Measurements from ENCODE around the gene EMILIN2.

Gene EMILIN2

DNA sequence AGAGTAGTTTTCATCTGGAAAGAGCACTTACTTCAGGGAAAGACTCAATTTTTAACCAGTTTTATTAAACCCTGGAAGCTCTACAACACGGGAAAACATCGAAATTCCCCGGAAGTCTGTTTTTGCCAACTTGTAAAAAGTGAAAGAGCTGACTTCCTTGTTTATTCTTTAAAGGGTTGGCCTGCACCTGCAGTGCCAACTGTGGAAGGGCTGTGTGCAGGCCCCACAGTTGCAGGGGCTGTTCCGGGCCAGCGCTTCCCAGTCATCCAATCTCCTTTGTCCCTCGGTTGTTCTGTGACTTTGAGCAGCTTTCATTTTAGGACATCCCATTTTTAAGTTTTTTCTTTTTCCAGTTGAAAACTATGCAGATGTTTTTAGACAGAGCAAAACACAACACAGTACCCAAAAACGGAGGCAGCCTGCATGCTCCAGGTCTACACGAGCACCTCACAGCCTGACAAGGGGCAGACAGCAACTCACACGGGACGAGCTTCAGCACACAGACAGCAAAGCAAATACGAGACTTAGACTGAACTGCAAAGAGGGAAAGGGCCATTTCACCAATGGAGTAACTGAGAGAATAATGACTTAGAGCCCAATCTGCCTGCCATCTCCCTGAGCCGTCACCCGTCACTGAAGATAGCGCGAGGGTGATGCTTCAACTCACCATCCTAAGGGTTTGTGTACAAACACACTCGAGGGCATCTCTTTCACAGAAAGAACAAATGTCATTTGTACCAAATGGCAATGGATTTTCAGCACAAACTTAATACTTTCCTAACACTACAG lies 70.6 kb downstream of the EMILIN2 start:
- DNase-seq: no peak

DNA sequence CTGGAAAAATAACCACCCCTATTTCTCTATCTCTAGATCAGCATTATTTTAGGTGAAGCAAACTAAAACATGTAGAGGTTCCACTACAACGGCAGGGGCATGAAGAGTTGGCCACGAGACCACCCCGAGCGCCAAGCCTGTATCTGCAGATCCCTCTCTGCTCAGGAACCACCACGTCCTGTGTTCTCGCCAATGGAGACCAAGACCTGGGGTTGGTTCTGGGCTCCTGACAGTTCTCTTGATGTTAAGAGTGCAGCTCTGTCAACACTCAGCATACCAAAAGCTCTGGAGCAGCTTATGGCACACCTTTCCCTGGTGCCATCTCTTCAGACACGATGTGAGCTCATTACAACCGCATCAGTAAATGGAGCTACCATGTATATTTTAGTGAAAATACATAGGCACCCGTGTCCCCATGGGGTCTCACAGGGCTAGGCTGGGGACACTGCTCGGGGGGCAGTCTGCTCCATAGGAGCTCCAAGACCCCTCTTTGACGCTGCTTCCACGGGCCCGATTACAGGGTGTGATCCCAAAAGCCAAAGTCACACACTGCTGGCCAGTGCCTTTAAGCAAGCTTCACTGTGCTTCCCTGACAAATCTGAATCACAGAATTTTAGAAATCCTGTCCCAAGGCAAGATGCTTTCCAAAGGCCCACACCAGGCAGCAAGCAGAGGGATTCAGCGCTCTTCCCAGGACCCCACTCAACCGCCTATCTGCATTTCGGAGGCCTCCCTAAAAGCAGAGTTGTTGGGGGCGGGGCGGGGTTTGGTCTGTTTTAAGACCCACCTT lies 72.2 kb downstream of the EMILIN2 start:
- no peak for DNase-seq

- DNase-seq: no peak
Measured at GRCh38 chr18:2919600-2919999, 72.8 kb downstream of the EMILIN2 start.

GRCh38 chr18:2920027-2920426 lies 73.2 kb downstream of the EMILIN2 start:
- DNase-seq: no peak

- DNase-seq: no peak
Measured at GRCh38 chr18:2920546-2921343, 73.9 kb downstream of the EMILIN2 start.

GRCh38 chr18:2921778-2922177 lies 75.0 kb downstream of the EMILIN2 start:
- no peak for DNase-seq

- DNase-seq: no peak
Measured at GRCh38 chr18:2923464-2923863, 76.7 kb downstream of the EMILIN2 start.

DNA sequence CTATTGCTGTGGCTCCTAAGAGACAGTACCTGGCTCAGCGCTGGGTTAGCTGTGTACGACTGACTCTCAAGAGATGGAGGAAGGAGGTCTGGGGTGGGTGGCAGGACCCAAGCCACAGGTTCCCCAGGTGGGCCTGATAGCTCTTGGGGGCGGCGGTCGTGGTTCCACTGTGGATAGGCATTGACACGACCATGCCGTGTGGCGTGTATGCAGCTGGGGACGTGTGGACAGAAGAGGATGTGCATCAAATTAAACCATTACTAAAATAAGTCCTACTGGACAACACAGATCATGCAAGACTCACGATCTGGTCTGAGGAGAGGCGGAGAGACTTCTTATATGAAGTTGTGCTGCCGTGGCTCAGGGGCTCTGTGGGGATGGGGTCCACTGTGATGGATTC lies 78.1 kb downstream of the EMILIN2 start:
- no peak for DNase-seq

DNA sequence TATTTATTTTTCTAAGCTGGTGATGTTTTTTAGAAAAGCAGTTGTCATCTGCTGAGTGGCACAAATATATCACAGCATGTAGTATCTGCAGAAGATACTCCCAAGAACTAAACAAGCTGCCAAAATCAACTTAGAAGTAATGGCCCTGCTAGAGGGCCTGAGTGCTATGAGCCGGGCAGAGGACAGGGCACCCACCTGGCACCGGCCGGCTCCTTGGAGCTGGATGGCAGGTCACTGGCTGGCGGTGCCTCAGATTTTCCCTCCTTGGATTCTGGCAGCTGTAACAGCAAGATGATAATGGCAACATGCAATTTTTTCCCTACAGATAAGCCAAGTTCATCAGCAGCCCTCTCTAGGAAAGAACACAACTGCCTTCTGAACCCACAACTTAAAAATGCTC lies 79.7 kb downstream of the EMILIN2 start:
- no peak for DNase-seq

GRCh38 chr18:2927745-2928144 lies 80.9 kb downstream of the EMILIN2 start:
- DNase-seq: no peak

GRCh38 chr18:2932247-2933181 lies 85.7 kb downstream of the EMILIN2 start:
- DNase-seq: no peak

GRCh38 chr18:2933995-2934394 lies 87.2 kb downstream of the EMILIN2 start:
- DNase-seq: no peak

DNA sequence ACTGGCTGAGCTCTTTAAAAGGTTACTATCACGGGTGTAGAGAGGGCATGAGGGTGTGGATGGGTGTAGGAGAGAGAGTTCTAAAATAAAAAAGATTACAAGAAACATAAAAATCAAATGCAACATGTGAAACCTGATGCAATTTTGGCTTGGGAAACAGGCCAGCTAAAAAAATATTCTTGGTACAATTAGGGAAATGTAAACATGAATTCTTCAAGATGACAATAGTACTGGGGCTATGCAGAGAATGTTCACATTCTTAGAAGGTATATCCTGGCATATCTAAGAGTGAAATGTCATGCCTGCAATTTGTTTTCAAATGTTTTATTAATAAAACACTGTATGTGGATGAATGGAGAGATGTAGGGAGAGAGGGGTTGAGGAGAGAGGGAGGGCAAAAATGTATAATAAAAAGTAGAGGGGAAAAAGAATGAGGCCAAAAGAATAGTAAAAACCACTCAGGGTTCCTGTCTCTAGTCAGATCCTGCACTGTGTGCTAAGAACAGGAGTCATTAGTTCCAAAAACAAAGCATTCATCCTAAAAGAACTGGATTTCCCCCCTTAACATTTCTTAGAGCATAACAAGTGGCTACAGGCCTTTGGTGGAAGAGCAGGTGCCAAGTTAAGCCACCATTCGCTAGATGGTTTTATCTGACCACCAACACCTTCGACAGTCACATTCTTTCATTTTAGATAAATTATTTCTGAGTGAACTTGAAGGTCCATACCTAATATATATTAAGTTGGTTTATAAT lies 88.8 kb downstream of the EMILIN2 start:
- DNase-seq: no peak

DNA sequence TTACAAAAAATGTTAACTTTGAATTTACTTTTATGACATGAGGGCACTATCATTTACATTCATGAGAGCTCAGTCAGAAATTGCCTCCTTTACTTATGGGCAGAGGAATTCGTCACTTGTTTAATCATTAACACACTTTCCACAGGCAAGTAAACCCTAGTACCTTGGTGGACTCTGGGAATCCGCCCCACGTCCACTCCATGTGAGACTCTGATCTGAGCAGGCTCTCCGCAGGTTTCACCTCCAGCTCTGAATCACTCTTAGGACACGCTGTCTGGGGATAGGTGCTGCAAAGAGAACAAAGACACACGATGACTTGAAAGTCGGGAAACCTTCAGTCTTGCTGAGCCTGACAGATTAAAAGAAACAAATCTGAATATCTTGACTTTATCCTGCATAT lies 92.5 kb downstream of the EMILIN2 start:
- DNase-seq: no peak

- DNase-seq: no peak
Measured at GRCh38 chr18:2948038-2948437, 101.2 kb downstream of the EMILIN2 start.

DNA sequence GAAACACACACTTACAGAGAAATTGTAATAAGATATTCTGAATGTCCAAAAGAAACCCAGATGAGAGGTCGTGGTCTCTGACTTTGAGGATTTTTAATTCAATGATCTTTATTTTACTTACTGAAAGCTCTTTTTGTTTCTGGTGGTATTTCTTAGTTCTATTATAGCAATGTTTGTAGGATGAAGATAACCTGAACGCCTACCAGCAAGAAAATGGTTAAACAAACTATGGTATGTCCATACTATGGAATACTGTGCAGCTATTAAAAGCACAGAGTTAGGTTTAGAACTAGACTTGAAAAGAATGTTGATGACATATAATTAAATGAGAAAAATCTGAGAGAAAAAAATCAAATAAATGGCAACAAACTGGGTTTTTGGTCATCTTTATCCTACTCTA lies 105.8 kb downstream of the EMILIN2 start:
- no peak for DNase-seq

- DNase-seq: no peak
Measured at GRCh38 chr18:2953935-2954653, 107.3 kb downstream of the EMILIN2 start.

DNA sequence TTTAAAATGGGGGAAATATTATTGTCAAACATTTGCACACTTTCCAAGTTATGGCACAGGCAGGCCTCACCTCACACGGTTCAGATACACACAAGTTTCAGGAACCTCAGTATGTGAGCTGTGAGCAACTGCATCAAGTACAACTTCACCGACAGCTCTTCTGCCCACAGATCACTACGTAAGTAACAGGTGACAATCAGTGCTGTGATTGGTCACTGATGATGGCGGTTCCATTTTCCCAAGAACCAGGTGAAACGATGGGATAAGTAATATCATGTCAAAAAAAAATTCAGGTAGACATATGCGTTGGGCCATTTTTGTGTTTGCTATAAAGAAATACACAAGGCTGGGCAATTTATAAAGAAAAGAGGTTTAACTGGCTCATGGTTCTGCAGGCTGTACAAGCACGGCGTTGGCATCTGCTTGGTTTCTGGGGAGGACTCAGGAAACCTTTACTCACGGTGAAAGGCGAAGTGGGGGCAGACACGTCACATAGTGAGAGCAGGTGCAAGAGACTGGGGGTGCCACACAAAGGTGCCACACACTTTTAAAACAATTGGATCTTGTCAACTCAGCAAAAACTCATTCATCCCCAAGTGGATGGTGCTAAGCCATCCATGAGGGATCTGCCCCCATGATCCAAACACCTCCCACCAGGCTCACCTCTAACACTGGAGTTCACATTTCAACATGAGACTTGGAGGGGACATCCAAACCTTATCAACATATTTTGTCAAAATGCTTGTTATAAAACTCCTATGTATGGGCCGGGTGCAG lies 108.3 kb downstream of the EMILIN2 start:
- DNase-seq: no peak

DNA sequence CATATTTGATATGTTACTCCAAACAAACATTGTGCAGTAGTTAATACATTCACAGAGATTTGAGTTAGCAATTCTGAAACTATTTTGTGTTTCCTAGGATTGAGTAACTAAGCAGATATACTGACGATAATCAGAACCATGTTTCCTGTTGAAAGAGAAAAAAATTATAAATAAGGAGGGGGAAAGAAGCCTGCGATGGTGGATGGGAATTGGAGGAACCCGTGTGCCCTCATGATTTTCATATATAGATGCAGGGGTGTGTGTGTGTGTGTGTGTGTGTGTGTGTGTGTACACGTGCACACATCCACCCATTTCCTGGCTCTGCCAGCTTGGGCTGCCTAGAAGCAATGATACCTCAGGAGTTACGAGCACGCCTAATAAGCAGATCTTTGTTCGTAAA lies 109.2 kb downstream of the EMILIN2 start:
- no peak for DNase-seq

DNA sequence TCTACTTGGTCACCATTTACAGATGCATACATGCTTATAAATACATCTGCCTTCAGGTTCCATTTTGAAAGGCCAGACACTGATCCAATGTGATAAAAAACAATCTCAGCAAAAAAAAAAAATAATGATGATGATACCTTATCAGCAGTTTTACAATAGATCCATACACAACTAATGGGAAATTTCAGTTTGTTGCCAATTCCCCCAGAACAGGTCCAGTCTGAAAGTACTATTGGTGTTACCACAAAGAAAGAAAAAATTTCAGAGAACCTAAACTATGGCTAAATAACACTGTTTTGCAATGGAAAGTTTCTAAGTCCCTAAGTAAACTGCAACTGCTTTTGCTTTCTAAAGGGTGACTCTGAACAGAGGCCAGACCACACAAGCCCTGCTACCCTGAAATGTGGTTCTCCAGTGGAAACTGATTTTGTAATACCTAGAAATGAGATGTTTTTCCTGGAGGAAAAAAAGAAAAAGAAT lies 112.1 kb downstream of the EMILIN2 start:
- no peak for DNase-seq
